Stimulated activated CD8-positive, alpha-beta memory T cell treated with anti-CD3 and anti-CD28 coated beads, Interleukin-2, amount 100 ng/mL, for 1 hour (primary cell): ENCODE measurements around the gene MB21D2.
A peak's percentile ranks its signal among the peaks of the same experiment; 100 is the strongest.

Experiments
- DNase-seq, 2 donors: peaks; one replicate each; pipeline ENCODE4 v3.0.0-alpha.2; 2020; ENCODE audit warnings: low read depth in 2 of 2

The MB21D2 gene

GRCh38 chr3:192835818-192836815, 81.5 kb downstream of the MB21D2 start:
- no peak for DNase-seq

- DNase-seq: no peak
These were observed 83.2 kb downstream of the MB21D2 start for GRCh38 chr3:192834428-192834827.

- DNase-seq: no peak
These were observed 84.3 kb downstream of the MB21D2 start for GRCh38 chr3:192833177-192833890.

- no peak for DNase-seq
These were observed 85.8 kb downstream of the MB21D2 start for GRCh38 chr3:192831801-192832347.

GRCh38 chr3:192831111-192831644, 86.5 kb downstream of the MB21D2 start:
- no peak for DNase-seq

GRCh38 chr3:192830291-192831110, 87.2 kb downstream of the MB21D2 start:
- no peak for DNase-seq

- no peak for DNase-seq
These were observed 89.6 kb downstream of the MB21D2 start for GRCh38 chr3:192827863-192828594.

- no peak for DNase-seq
These were observed 90.4 kb downstream of the MB21D2 start for GRCh38 chr3:192827208-192827607.

- DNase-seq: no peak
These were observed 91.2 kb downstream of the MB21D2 start for GRCh38 chr3:192826214-192827006.

GRCh38 chr3:192825657-192826200, 91.9 kb downstream of the MB21D2 start:
- no peak for DNase-seq

GRCh38 chr3:192825216-192825615, 92.4 kb downstream of the MB21D2 start:
- no peak for DNase-seq

GRCh38 chr3:192824313-192824712, 93.3 kb downstream of the MB21D2 start:
- no peak for DNase-seq

GRCh38 chr3:192821161-192821560, 96.5 kb downstream of the MB21D2 start:
- DNase-seq: no peak

- DNase-seq: no peak
These were observed 97.5 kb downstream of the MB21D2 start for GRCh38 chr3:192820161-192820560.

GRCh38 chr3:192819001-192819569, 98.6 kb downstream of the MB21D2 start:
- DNase-seq: peak in 1 of 2 donors; percentile 4

GRCh38 chr3:192818126-192818525, 99.5 kb downstream of the MB21D2 start:
- DNase-seq: no peak

GRCh38 chr3:192817506-192817905, 100.2 kb downstream of the MB21D2 start:
- no peak for DNase-seq

GRCh38 chr3:192817053-192817452, 100.6 kb downstream of the MB21D2 start:
- no peak for DNase-seq

- DNase-seq: no peak
These were observed 101.3 kb downstream of the MB21D2 start for GRCh38 chr3:192816351-192816750.
